A549 (cell line): Measurements from ENCODE around the gene NFATC2. TPM values are rescaled to one million over a fixed set of nuclear protein-coding genes. Genes with fewer than 3 reads are reported as not detected.

ENCODE experiments used
- ATAC-seq, 2 experiments: fragments of 200-7000 bp in 1 of 2; fragments of >200 bp in 1 of 2; cut with Nextera tagmentation in 1 of 2; cut with Tn5 transposase in 1 of 2; 3 replicates each; pipeline versions ENCODE4 v1.8.0 to v1.9.1; 2018 to 2020; ENCODE audit warnings: mild to moderate bottlenecking in 1 of 2, moderate library complexity in 1 of 2
- CTCF ChIA-PET: fragments of 300-600 bp; sonication (Branson Sonifier 250); formaldehyde crosslinking; extraction: SDS; loops from one replicate; lab custom pipeline; 2021; ENCODE audit warnings: antibody characterized with exemption, inconsistent platforms; lab: Yijun Ruan, JAX
- POLR2A ChIA-PET: fragments of 350-600 bp; formaldehyde crosslinking; extraction: SDS; loops from one replicate; lab custom pipeline; 2021; ENCODE audit warnings: antibody characterized with exemption, inconsistent platforms; lab: Yijun Ruan, JAX
- DNase-seq, 2 experiments: peaks; one replicate each; pipeline versions ENCODE4 v3.0.0 to v3.0.0-alpha.2; 2011 to 2016; ENCODE audit warnings: low read depth in 1 of 2, low spot score in 1 of 2
- FAIRE-seq: peaks from 2 replicates; lab custom pipeline; 2011; peaks lifted over from hg19 to GRCh38; lab: Jason Lieb, UNC
- H3K27ac ChIP-seq, 2 experiments: fragments of >200 bp; sonication (Bioruptor Twin); formaldehyde crosslinking; 3 replicates each; pipeline ENCODE4 v1.5.1; 2016 to 2017
- H3K4me1 ChIP-seq: fragments of >200 bp; sonication (Bioruptor Twin); formaldehyde crosslinking; 3 replicates; pipeline ENCODE4 v1.6.1; 2016
- H3K4me2 ChIP-seq: fragments of >200 bp; sonication (Bioruptor Twin); formaldehyde crosslinking; 3 replicates; pipeline ENCODE4 v1.6.1; 2016
- H3K4me3 ChIP-seq: fragments of >200 bp; sonication (Bioruptor Twin); formaldehyde crosslinking; 3 replicates; pipeline ENCODE4 v1.5.1; 2016
- H3K9me3 ChIP-seq: fragments of >200 bp; sonication (Bioruptor Twin); formaldehyde crosslinking; 3 replicates; pipeline ENCODE4 v1.6.1; 2016
- BCL3 ChIP-seq: fragments of >200 bp; sonication (Bioruptor Twin); formaldehyde crosslinking; IDR thresholded peaks from 3 replicates; pipeline ENCODE4 v1.6.1; 2016
- CBX8 ChIP-seq: fragments of 200-600 bp; sonication (generic); IDR thresholded peaks from 2 replicates; pipeline ENCODE4 v1.6.1; 2016
- CEBPB ChIP-seq, 2 experiments: fragments of >200 bp in 1 of 2; sonication (Bioruptor Twin) in 1 of 2; formaldehyde crosslinking in 1 of 2; IDR thresholded peaks; 2 replicates each; pipeline ENCODE4 v1.6.1; 2012 to 2016
- CHD4 ChIP-seq: fragments of 200-600 bp; sonication (generic); IDR thresholded peaks from 2 replicates; pipeline ENCODE4 v1.6.1; 2016; ENCODE audit warnings: antibody characterized with exemption, mild to moderate bottlenecking, borderline replicate concordance
- CTCF ChIP-seq: fragments of >200 bp; sonication (Bioruptor Twin); formaldehyde crosslinking; IDR thresholded peaks from 3 replicates; pipeline ENCODE4 v1.5.1; 2016
- E2F6 ChIP-seq: IDR thresholded peaks from 2 replicates; pipeline ENCODE4 v1.6.1; 2012; ENCODE audit warnings: low read depth, borderline replicate concordance
- EHMT2 ChIP-seq: fragments of 200-600 bp; sonication (generic); IDR thresholded peaks from 2 replicates; pipeline ENCODE4 v1.6.1; 2016; ENCODE audit warnings: antibody characterized with exemption, low read depth, mild to moderate bottlenecking, moderate library complexity
- ESRRA ChIP-seq: fragments of 150-350 bp; IDR thresholded peaks from 2 replicates; pipeline ENCODE4 v1.6.1; 2014; ENCODE audit warnings: mild to moderate bottlenecking, low read length, borderline replicate concordance
- FOSL2 ChIP-seq, 2 experiments: fragments of 450-650 bp in 1 of 2; fragments of >200 bp in 1 of 2; sonication (Bioruptor Twin) in 1 of 2; formaldehyde crosslinking; IDR thresholded peaks; 2 replicates each; pipeline versions ENCODE4 v1.5.0 to v1.6.1; 2016 to 2020; ENCODE audit warnings: mild to moderate bottlenecking in 1 of 2, moderate library complexity in 1 of 2
- FOXS1 ChIP-seq: fragments of 250-450 bp; sonication (Bioruptor Pico); IDR thresholded peaks from 2 replicates; pipeline ENCODE4 v1.5.0; 2020; ENCODE audit warnings: mild to moderate bottlenecking, moderate library complexity
- HES2 ChIP-seq: fragments of >200 bp; sonication (Bioruptor Twin); formaldehyde crosslinking; IDR thresholded peaks from 2 replicates; pipeline ENCODE4 v1.6.1; 2016
- HOXA7 ChIP-seq: fragments of 250-450 bp; sonication (Bioruptor Pico); IDR thresholded peaks from 2 replicates; pipeline ENCODE4 v1.5.0; 2020; ENCODE audit warnings: mild to moderate bottlenecking, moderate library complexity
- HOXB13 ChIP-seq: fragments of 250-450 bp; sonication (Bioruptor Pico); IDR thresholded peaks from 2 replicates; pipeline ENCODE4 v1.5.0; 2020; ENCODE audit warnings: low read depth, mild to moderate bottlenecking, moderate library complexity
- KDM1A ChIP-seq: fragments of 200-600 bp; sonication (generic); IDR thresholded peaks from 2 replicates; pipeline ENCODE4 v1.6.1; 2016; ENCODE audit warnings: low read depth, mild to moderate bottlenecking
- KDM5A ChIP-seq: fragments of 200-600 bp; sonication (generic); IDR thresholded peaks from 2 replicates; pipeline ENCODE4 v1.6.1; 2016; ENCODE audit warnings: antibody characterized with exemption, mild to moderate bottlenecking
- MAFK ChIP-seq: fragments of 450-650 bp; IDR thresholded peaks from 2 replicates; pipeline ENCODE4 v1.6.1; 2014; ENCODE audit not compliant: partially characterized antibody
- MAX ChIP-seq: IDR thresholded peaks from 2 replicates; pipeline ENCODE4 v1.6.1; 2012
- NFE2L2 ChIP-seq: fragments of 150-350 bp; conservative IDR thresholded peaks from 2 replicates; pipeline ENCODE4 v1.6.1; 2014; ENCODE audit warnings: low read length
- NPAS2 ChIP-seq: fragments of 250-450 bp; sonication (Bioruptor Pico); IDR thresholded peaks from 2 replicates; pipeline ENCODE4 v1.8.0; 2022; ENCODE audit warnings: mild to moderate bottlenecking, moderate library complexity, borderline replicate concordance
- NR3C1 ChIP-seq: fragments of >200 bp; sonication (Bioruptor Twin); formaldehyde crosslinking; IDR thresholded peaks from 3 replicates; pipeline ENCODE4 v1.6.1; 2017
- PBX3 ChIP-seq: IDR thresholded peaks from 2 replicates; pipeline ENCODE4 v1.6.1; 2012
- PHF8 ChIP-seq: fragments of 200-600 bp; sonication (generic); IDR thresholded peaks from 2 replicates; pipeline ENCODE4 v1.6.1; 2016; ENCODE audit warnings: low read depth, mild to moderate bottlenecking, antibody characterized with exemption, moderate library complexity, borderline replicate concordance
- POLR2A ChIP-seq: IDR thresholded peaks from 2 replicates; pipeline ENCODE4 v1.6.1; 2012; ENCODE audit warnings: mild to moderate bottlenecking, low read length
- POLR2AphosphoS2 ChIP-seq: conservative IDR thresholded peaks from 2 replicates; pipeline ENCODE4 v1.6.1; 2012; ENCODE audit warnings: low read length, improper control_type of control experiment, inconsistent platforms
- RAD21 ChIP-seq, 2 experiments: fragments of >200 bp in 1 of 2; sonication (Bioruptor Twin) in 1 of 2; formaldehyde crosslinking in 1 of 2; IDR thresholded peaks in 1 of 2; conservative IDR thresholded peaks in 1 of 2; 2 replicates in 1 of 2; 3 replicates in 1 of 2; pipeline ENCODE4 v1.6.1; 2012 to 2018; ENCODE audit warnings: inconsistent platforms in 1 of 2
- RARB ChIP-seq: fragments of 250-450 bp; sonication (Bioruptor Pico); IDR thresholded peaks from 2 replicates; pipeline ENCODE4 v1.8.0; 2021; ENCODE audit warnings: mild to moderate bottlenecking, moderate library complexity
- RNF2 ChIP-seq: fragments of 200-600 bp; sonication (generic); IDR thresholded peaks from 2 replicates; pipeline ENCODE4 v1.6.1; 2016; ENCODE audit warnings: low read depth, mild to moderate bottlenecking, antibody characterized with exemption, moderate library complexity, borderline replicate concordance
- SMC3 ChIP-seq: fragments of >200 bp; sonication (Bioruptor Twin); formaldehyde crosslinking; IDR thresholded peaks from 3 replicates; pipeline ENCODE4 v1.6.1; 2018; ENCODE audit warnings: inconsistent platforms
- TP53 ChIP-seq: fragments of 250-450 bp; sonication (Bioruptor Pico); IDR thresholded peaks from 2 replicates; pipeline ENCODE4 v1.5.0; 2021; ENCODE audit warnings: mild to moderate bottlenecking, moderate library complexity
- USF2 ChIP-seq: fragments of 450-650 bp; IDR thresholded peaks from 2 replicates; pipeline ENCODE4 v1.6.1; 2014; ENCODE audit warnings: antibody characterized with exemption
- ZNF302 ChIP-seq: fragments of 250-450 bp; sonication (Bioruptor Pico); IDR thresholded peaks from 2 replicates; pipeline ENCODE4 v1.9.0; 2021; ENCODE audit warnings: inconsistent platforms, mild to moderate bottlenecking, moderate library complexity
- WGBS: methylation state at CpG from one replicate; pipeline ENCODE4 v1.1.6; 2017; ENCODE audit errors: missing lambda C conversion rate; 5-methylcytosine and 5-hydroxymethylcytosine counted together
- polyA plus RNA-seq, 4 experiments: library from polyadenylated mRNA; depleted of rRNA in 3 of 4; stranded (reverse); fragments of >200 nt; fragmentation: RNase III in 1 of 4; extraction: RNeasy Plus Mini Kit Qiagen cat#74134 plus additional on column Dnase treatment in 1 of 4; gene quantifications; 2 replicates in 3 of 4; 3 replicates in 1 of 4; pipeline ENCODE4 v1.2.3, GENCODE V29; 2011 to 2017

Gene NFATC2
- polyA plus RNA-seq, 2 of the 4 experiments (the other 2 are of a cell fraction) = 0.75 to 1.6 TPM

- ChIA-PET CTCF (interaction anchor here (0.6 to 2.4 kb wide), 7 partner anchors 9 to 178 kb away, joined by 3 to 12 read pairs (median 3); no protein-coding TSS in a partner anchor), POLR2A (no interaction called here)
- no peak overlapping the region for H3K27ac ChIP-seq
- DNase-seq (no peak), ATAC-seq (no peak), FAIRE-seq (no peak)
- no peaks in the 10 kb centered on the region for H3K4me1 ChIP-seq
- H3K9me3 ChIP-seq = no peaks in the 10 kb centered on the region
- TF ChIP-seq NFE2L2 (no peak), RAD21 (conservative IDR thresholded peaks at IDR 0.05 in 1 of 2, IDR thresholded peaks at IDR 0.05 in 1 of 2) (no peak), ZNF302 (CRISPR knock-in tag) (no peak), EHMT2 (no peak), MAX (no peak), CBX8 (no peak), POLR2A (no peak), NPAS2 (CRISPR knock-in tag) (no peak), NR3C1 (no peak), HOXA7 (CRISPR knock-in tag) (no peak), SMC3 (no peak), FOSL2 (IDR thresholded peaks at IDR 0.05) (no peak), FOSL2 (CRISPR knock-in tag; IDR thresholded peaks at IDR 0.05) (no peak), PHF8 (no peak), HOXB13 (CRISPR knock-in tag) (no peak), PBX3 (no peak), MAFK (no peak), TP53 (CRISPR knock-in tag) (no peak)
- no peak overlapping the region for H3K4me2 ChIP-seq
- H3K4me3 ChIP-seq = no peak overlapping the region
- 74% methylated on average over 6 of the region's 6 CpGs for WGBS
These were observed 125.8 kb downstream of the NFATC2 start for GRCh38 chr20:51416532-51417249.

GRCh38 chr20:51413857-51414256 lies 128.7 kb downstream of the NFATC2 start:
- DNase-seq (no peak), ATAC-seq (no peak), FAIRE-seq (no peak)
- H3K4me3 ChIP-seq = no peak overlapping the region
- CTCF ChIA-PET = interaction anchor here (1.0 to 2.0 kb wide), 2 partner anchors 9 to 433 kb away, joined by 3 to 4 read pairs; no protein-coding TSS in a partner anchor
- H3K9me3 ChIP-seq = no peaks in the 10 kb centered on the region
- POLR2A ChIA-PET = no interaction called here
- WGBS = 80% methylated on average over 5 of the region's 5 CpGs
- H3K4me1 ChIP-seq = no peaks in the 10 kb centered on the region
- H3K27ac ChIP-seq = no peak overlapping the region
- H3K4me2 ChIP-seq = no peak overlapping the region
- no peak for TF ChIP-seq MAFK
- TF ChIP-seq USF2 = no peak
- TF ChIP-seq ESRRA = no peak
- no peak for TF ChIP-seq CTCF
- no peak for TF ChIP-seq BCL3
- TF ChIP-seq PBX3 = no peak
- no peak for TF ChIP-seq RARB
- no peak for TF ChIP-seq CEBPB (IDR thresholded peaks at IDR 0.05)
- TF ChIP-seq KDM1A = no peak
- no peak for TF ChIP-seq CHD4
- no peak for TF ChIP-seq POLR2AphosphoS2
- no peak for TF ChIP-seq KDM5A
- no peak for TF ChIP-seq RNF2
- no peak for TF ChIP-seq HES2
- TF ChIP-seq RAD21 (conservative IDR thresholded peaks at IDR 0.05 in 1 of 2, IDR thresholded peaks at IDR 0.05 in 1 of 2) = no peak
- no peak for TF ChIP-seq CBX8
- no peak for TF ChIP-seq E2F6
- no peak for TF ChIP-seq FOXS1 (CRISPR knock-in tag)
